ENCODE data around the gene ECT2. TPM values are rescaled to one million over a fixed set of nuclear protein-coding genes. Genes with fewer than 3 reads are reported as not detected.

ECT2 gene
- total RNA-seq, 4 donors from 2014 or later, result 4.1 to 23.3 (median 13.2) TPM

GRCh38 chr3:172814738-172815137, 64.2 kb downstream of the ECT2 start:
- intact Hi-C loops (cut with DNase I; ENCODE audit: low total_unique reads) (no loop called here), in situ Hi-C loops (cut with MboI; ENCODE audit: low pct_ligation_motif_present in 1 of 4, low pct_unique_long_range_greater_than_20kb in 1 of 4, low sequenced_read_pairs in 3 of 4) (no loop called here)
- no peak for TF ChIP-seq POLR2AphosphoS5 (IDR thresholded peaks at IDR 0.05)
- no peak for TF ChIP-seq CTCF (IDR thresholded peaks at IDR 0.05)
- no peak for TF ChIP-seq EP300 (IDR thresholded peaks at IDR 0.05; ENCODE audit: low read depth)
- TF ChIP-seq POLR2A (IDR thresholded peaks at IDR 0.05), result no peak
- no peaks in the 10 kb centered on the region for H3K27me3 ChIP-seq
- H3K36me3 ChIP-seq, result no peaks in the 10 kb centered on the region
- no peak overlapping the region for H3K4me3 ChIP-seq
- H3K9me3 ChIP-seq, result no peaks in the 10 kb centered on the region
- 96 to 100% methylated on average over 1 of the region's 1 CpG for WGBS, 2 donors (ENCODE audit: low coverage in 1 of 2)
- DNase-seq, result no peak
- no peak overlapping the region for H3K27ac ChIP-seq
- H3K4me1 ChIP-seq, result no peaks in the 10 kb centered on the region

GRCh38 chr3:172815857-172816256, 65.3 kb downstream of the ECT2 start:
- H3K4me1 ChIP-seq, result no peaks in the 10 kb centered on the region
- no peaks in the 10 kb centered on the region for H3K36me3 ChIP-seq
- no peaks in the 10 kb centered on the region for H3K9me3 ChIP-seq
- TF ChIP-seq CTCF (IDR thresholded peaks at IDR 0.05), result no peak
- TF ChIP-seq POLR2AphosphoS5 (IDR thresholded peaks at IDR 0.05), result no peak
- TF ChIP-seq EP300 (IDR thresholded peaks at IDR 0.05; ENCODE audit: low read depth), result no peak
- no peak for TF ChIP-seq POLR2A (IDR thresholded peaks at IDR 0.05)
- intact Hi-C loops (cut with DNase I; ENCODE audit: low total_unique reads), result no loop called here
- no peaks in the 10 kb centered on the region for H3K27me3 ChIP-seq
- H3K27ac ChIP-seq, result no peak overlapping the region
- DNase-seq, result no peak
- no peak overlapping the region for H3K4me3 ChIP-seq
- in situ Hi-C loops (cut with MboI; ENCODE audit: low pct_ligation_motif_present in 1 of 4, low pct_unique_long_range_greater_than_20kb in 1 of 4, low sequenced_read_pairs in 3 of 4), result no loop called here
- 81 to 94% methylated on average over 4 of the region's 4 CpGs for WGBS, 2 donors (ENCODE audit: low coverage in 1 of 2)

- Histone ChIP-seq H3K4me3 (no peak overlapping the region), H3K27me3 (no peaks in the 10 kb centered on the region), H3K9me3 (no peaks in the 10 kb centered on the region), H3K4me1 (no peaks in the 10 kb centered on the region), H3K36me3 (no peaks in the 10 kb centered on the region), H3K27ac (no peak overlapping the region)
- intact Hi-C loops (cut with DNase I; ENCODE audit: low total_unique reads) (no loop called here), in situ Hi-C loops (cut with MboI; ENCODE audit: low pct_ligation_motif_present in 1 of 4, low pct_unique_long_range_greater_than_20kb in 1 of 4, low sequenced_read_pairs in 3 of 4) (no loop called here)
- DNase-seq, result no peak
- TF ChIP-seq EP300 (IDR thresholded peaks at IDR 0.05; ENCODE audit: low read depth) (no peak), CTCF (IDR thresholded peaks at IDR 0.05) (no peak), POLR2A (IDR thresholded peaks at IDR 0.05) (no peak), POLR2AphosphoS5 (IDR thresholded peaks at IDR 0.05) (no peak)
Measured at GRCh38 chr3:172816281-172816680, 65.8 kb downstream of the ECT2 start.

- in situ Hi-C loops (cut with MboI; ENCODE audit: low pct_ligation_motif_present in 1 of 4, low pct_unique_long_range_greater_than_20kb in 1 of 4, low sequenced_read_pairs in 3 of 4), result no loop called here
- WGBS, 2 donors (ENCODE audit: low coverage in 1 of 2), result 85% methylated on average over 2 of the region's 2 CpGs
Measured at GRCh38 chr3:172816968-172817367, 66.4 kb downstream of the ECT2 start.

More at GRCh38 chr3:172816968-172817367, 66.4 kb downstream of the ECT2 start:
- Histone ChIP-seq H3K9me3 (no peaks in the 10 kb centered on the region), H3K27ac (no peak overlapping the region), H3K4me1 (no peaks in the 10 kb centered on the region), H3K4me3 (no peak overlapping the region), H3K36me3 (no peaks in the 10 kb centered on the region), H3K27me3 (no peaks in the 10 kb centered on the region)
- no peak for TF ChIP-seq EP300 (IDR thresholded peaks at IDR 0.05; ENCODE audit: low read depth)
- no peak for TF ChIP-seq POLR2AphosphoS5 (IDR thresholded peaks at IDR 0.05)
- no peak for TF ChIP-seq POLR2A (IDR thresholded peaks at IDR 0.05)
- TF ChIP-seq CTCF (IDR thresholded peaks at IDR 0.05), result no peak
- no peak for DNase-seq
- intact Hi-C loops (cut with DNase I; ENCODE audit: low total_unique reads), result no loop called here

All from transverse colon (tissue), 4 donors.